NCI-H510A (cell line): ENCODE measurements around the gene FAT3.
A peak's percentile ranks its signal among the peaks of the same experiment; 100 is the strongest.

Experiments used
- DNase-seq: peaks from one replicate; lab custom pipeline; 2025; lab: John Stamatoyannopoulos, UW

Gene FAT3

DNA sequence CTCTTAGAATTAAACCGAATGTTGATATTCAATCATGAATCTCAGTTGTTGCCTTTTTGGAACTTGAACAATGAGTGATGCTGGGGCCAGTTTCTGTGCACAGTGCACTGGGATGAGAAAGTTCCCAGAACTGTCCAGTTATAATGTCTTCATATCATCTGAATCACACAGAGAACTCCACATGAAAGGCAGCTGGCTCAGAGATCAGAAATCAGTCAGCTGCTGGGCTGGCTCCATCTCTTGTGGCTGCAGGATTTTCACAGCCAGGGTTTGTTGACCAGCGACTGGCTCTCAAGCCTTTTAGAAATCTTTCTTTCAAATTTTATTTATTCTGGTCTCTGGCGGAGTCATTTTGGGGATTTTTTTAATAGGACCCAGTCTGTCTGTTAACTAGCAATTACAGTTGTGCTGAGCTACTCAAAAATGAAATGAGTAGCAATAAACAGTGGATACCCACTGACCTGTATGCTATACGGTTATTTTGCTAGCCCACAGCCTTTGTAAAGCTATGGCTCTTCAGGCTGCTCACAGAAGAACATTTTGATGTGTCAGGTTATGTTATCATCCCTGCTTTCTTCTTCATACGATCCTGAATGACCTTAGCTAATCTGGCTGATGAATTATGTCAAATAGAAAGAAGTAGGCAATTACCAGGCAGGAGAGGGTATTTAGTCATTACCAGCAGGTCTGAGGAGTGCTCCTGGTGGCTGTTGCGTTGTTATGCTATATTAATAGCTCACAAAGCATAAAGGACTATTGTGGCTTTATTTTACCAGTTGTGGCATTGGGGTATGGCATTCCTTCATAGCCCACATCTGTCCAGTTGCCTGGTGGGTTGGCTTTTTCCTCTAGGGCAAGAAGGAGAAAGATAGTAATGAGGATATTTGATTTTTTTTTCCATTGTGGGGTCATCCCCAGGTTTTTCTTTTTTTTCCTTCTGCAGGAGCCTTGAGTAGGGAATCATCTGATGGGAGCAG, 3.6 kb downstream of the FAT3 start:
- no peak for DNase-seq

DNA sequence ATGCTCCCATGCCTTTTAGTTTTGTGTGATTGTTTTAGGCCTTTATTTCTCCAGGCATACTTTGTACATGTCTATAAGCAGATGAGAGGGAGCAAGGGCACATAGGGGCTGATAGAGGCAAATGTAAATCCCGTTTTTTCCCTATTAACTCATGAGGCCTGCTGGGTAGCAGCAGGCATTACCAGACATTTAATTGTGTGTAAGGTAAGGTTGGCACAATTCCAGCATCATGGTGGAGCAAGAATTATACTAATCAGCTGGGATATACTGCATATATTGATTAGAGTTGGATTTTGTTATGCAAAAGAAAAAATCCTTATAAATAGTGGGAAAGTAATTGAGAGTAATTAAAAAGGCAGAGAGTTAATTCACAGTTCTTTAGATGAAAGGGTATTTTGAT, 12.2 kb downstream of the FAT3 start:
- DNase-seq, result no peak

DNA sequence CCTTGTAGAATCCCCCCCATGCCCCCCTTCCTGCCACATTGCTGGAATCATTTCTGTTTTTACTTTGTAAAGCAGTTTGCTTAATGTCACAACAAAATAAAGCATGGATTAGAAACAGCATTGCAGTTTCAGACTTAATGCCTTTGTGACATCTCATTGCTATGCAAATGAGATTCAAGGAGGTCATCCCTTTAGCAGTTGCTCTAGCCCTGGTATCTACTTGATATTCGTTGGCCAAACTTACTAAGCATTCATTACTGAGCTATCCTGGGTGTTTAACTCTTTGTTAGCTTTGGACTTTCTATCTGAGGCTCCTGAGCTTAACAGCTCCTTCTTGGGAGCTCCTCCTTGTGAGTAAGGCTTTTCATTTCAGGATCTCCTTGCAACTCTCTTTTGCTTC, 16.3 kb downstream of the FAT3 start:
- DNase-seq, result no peak

DNA sequence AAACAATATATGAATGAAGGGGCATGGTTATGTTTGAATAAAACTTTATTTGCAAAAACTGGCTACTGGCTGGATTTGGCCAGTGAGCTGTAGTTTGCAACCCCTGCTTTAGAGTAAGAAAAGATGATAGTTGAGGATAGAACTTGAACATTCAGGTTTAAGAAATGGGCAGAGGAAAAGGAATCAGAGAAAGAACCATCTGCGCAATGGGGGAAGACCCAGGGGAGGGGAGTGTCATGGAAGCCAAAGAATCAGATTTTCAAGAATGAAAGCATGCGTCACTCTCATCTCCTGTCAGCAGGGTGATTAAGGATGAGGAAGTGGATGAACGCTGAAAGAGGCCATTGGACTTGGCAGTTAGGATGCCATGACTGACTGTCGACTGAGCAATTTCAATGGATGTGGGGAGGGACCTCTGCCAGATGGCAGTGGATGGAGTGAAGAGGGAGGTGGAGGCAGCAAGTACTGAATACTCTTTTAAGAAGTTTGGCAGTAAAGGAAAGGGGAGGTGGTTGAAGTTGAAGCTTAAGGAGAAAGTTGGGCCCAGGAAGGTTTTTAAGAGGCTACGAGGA, 21.2 kb downstream of the FAT3 start:
- no peak for DNase-seq

DNA sequence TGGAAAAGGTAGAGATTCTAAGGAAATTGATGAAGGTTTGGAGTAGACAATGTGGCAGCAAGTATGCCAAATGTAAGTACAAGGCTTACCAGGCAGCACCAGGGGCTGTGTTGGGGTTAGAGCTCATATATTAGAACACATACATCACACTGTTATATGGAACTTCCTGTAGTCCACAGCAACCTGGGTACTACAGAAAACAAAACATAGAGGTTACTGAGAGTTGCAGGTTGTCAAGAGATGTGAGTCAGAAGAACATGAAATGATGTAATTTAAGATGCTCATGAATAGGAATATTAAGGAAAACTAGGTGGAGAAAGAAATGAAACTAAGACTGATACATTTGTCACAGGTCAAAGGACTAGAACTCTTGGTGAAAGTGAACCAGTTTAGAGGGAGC, 22.0 kb downstream of the FAT3 start:
- no peak for DNase-seq

DNA sequence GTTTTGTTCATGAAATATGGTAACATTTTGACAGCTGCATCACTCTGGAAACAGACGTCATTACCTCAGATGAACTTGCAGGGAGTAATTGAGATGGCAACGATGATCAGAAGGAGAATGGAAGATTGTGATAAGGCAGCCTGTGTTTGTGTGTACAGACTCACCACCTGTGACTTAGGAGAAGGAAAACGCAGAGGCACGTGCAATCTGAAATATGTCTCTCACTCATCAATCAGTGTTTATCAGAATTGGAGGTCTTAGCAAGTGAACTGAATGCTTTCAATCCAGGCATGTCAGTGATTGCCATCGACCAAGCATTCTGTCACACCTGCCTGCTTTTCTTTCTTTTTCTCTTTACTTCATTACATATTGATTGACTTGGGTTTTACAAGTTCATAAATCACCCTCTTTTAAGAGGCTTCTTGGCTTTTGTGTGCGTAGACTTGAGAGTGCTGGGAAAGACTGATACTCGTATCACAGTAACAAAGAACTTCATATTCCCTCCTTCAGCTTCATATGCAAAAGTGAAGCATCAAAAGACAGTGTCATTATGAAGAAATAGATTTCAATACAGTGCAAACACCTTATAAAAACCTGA, 24.6 kb downstream of the FAT3 start:
- DNase-seq, result no peak

DNA sequence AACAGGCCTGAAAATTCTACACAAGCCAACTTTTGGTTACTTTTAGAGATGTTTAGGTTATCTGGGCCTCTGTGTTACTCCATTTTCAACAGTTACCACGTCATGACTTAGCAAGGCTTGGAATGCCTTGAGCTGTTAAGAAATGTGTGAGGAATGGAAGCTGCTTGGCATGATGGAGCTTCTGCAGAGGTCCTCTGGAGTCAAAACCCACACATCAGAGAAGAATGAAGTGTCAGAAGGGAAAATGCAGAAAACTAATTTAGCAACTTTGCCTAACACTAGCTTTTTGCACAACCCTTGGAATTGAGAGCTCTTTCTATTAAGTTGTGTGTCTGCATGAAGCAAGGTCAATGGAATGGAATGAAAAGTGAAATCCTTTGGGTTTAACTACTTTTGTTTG, 27.4 kb downstream of the FAT3 start:
- no peak for DNase-seq

DNA sequence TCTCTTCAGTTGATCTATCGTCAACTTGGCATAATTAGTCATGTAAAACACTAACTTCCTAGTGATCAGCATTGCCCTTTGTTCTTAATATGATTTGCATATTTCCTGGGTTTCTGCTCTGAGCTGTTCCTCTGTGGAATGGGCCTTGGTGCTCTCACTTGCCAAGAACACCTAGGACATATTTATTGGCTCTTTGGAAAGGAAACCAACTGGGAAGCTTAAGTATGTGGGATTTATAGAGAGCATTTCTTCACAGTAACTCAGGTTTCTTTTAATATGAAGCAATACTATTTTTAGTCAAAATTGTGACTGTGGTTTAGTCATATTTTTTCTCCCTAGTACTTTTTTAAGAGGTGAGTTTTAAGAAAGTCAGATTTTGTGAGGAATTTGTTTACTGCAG, 28.8 kb downstream of the FAT3 start:
- DNase-seq, result no peak

DNA sequence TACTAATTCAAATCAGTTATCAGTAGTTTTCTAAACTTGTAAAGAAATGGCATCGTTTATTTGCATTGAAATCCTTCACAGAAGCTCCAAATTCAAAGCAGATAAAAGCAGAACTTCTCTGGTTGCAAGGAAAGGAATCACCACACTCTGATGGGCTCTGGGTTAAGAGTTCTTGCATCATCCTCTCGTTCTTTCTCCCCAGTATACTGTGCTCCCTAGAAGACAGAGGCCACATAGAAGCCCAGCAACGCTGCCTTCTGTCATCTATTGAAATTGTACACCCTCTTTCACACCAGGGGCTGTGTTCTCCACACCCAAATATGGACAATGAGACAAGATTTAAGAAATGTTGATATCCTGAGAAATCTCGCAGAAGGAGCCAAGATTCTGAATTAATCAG, 29.3 kb downstream of the FAT3 start:
- no peak for DNase-seq

DNA sequence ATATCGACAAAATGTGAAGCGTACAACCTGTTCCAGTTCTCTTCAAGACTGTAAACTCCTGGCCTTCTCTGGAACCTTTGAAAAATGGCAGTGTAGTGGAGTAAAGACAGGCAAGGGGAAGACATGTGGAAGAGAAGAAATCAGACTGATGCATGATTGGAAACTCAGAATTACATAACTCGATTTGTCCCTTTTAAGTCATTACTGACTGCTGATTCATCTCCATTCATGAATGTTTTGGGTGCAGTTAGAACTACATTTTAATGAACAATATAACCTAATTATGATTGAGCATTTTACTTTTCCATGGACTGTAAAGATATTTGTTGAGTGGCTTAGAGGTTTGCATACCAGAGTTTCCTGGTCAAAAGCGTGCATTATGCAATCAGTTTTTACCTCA, 32.9 kb downstream of the FAT3 start:
- no peak for DNase-seq

DNA sequence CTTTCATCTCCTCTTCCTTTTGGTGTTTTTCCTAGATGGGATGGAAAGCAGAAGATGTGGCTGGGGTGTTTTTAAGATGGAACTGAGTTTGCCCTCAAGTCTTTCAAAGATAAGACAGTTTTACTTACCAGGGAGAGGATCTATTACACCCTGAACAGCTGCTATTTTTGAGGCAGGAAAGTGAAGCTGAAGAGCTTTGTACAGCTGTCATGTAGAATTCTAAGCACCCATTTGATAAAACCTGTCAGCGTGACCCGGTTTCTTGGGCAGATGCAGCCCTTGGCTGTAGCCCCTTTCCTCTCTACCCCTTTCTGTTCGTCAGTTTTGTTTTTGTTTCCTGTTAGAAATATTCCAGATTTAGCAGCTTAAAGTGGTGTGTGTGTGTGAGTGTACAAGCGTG, 35.2 kb downstream of the FAT3 start:
- DNase-seq, result peak; percentile 22

DNA sequence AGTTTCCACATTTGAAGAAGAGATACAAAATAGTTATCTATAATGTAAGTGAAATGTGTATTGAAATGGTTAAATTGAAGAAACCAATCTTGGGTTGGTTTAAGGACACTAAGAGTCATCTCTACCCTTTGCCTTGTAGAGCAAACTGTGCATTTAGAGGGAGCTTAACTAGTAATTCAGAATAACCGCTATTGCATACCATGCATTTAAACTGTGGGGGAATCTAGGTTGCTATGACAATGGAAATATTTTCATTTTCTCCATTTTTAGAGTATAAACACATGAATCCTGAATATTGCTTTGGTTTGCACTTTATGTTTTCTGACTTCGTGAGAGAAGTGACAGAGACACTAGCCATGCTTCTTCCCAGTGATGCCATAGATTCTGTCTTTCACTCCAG, 39.7 kb downstream of the FAT3 start:
- DNase-seq, result no peak

DNA sequence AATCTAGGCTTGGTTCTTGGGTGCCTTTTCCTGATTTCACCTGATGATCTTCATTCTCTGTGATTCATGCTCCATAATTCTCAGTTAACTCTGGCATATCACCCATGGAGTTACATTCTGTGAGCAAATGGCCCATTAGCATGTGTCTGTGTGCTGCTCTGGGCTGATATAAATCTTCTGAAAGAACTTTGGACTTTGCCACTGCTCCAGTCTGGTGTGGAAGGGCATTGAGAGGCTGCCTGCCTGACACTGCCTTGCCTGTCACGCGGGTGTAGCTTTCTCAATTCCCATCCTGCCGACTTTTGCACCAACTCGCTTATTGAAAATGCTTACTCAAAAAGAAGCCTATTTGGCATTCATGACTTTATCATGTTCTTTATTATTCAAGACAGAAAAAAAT, 42.2 kb downstream of the FAT3 start:
- no peak for DNase-seq

DNA sequence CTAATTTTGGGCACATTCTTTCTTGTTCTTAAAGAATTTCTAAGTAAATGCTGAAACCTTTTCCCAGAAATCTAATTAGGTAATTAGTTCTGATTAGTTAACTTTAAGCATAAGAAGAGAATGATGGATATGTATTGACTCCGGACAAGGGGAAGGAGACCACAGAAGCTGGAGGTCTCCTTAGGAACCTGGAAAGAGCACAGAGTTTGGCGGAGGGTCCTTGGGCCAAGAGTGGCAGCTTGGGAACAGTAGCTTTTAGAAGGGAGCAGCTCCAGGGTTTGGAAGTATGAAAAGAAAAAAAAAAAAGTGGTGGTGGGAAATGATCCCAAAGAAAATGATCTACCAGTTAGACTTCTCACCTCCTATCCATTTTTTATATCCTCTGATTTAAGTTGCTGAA, 42.7 kb downstream of the FAT3 start:
- no peak for DNase-seq

DNA sequence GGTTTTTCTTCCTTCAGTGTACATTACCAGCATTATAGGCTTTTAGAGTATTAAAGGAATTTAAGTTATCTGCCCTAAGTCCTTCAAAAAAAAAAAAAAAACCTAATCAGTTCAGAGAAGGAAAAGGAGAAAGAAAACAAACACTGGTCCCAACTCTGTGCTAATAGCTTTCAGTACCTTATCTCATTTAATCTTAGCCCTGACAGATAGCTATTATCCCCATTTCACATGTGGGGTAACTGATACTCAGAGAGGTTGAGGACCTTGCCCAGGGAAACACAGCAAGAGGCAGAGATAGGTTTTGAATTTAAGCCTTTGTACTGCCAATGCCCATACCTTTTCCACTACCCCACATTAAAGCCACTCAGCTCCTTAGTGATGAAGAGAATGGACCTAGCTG, 43.4 kb downstream of the FAT3 start:
- no peak for DNase-seq

DNA sequence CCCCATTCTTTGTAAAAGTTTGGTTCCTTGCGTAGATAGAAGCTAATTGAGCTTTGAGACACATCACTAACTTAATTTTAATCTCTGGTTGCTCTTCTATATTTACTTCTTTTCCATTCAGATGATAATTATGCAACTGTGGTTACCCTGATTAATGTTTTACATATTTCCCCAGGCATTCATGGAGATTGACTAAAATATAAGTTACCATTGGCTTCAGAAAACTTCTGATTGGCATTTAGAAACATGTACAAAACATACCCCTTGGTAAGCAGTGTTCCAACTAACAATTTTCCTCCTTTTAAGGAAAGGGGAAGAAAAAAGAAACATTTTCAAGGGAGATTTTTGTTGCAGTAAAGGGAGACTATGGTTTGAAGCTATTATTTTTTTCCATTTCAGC, 43.9 kb downstream of the FAT3 start:
- no peak for DNase-seq

DNA sequence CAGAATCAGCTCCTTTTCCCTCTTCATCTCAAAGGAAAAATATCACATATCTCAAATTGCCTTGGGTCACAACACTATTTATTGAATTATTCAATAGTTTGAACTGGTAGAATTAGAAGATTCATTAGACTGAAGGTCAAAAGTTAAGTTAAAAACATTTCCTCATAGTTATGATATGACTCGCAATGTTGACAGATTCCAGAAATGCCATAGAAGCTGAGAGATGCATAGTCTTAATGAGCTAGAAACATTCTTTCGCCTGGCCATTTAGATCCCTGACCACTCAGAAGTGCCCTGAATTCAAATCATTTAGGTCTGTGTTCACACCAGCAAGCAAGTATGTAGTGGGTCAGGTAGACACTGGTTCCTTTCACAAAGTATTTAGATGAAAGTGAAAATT, 44.4 kb downstream of the FAT3 start:
- DNase-seq, result no peak

DNA sequence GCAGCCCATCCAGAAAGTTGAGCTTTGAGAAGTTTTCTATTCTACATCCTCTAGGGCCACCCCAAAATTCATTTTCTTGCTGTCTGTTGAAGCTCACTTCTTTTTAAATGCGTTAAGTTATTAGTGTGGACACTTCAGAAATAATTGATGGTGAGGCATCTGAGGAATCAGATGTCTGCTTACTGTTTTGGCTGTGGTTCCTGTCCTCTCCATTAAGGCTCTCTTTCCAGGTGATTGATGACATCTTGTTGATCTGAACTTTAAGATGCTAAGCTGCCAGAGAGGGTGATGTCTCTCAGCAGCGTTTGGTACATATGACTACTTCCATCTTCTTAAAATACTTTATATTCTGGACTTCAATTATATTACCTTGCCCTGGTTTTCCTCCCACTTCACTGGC, 45.2 kb downstream of the FAT3 start:
- DNase-seq, result no peak

DNA sequence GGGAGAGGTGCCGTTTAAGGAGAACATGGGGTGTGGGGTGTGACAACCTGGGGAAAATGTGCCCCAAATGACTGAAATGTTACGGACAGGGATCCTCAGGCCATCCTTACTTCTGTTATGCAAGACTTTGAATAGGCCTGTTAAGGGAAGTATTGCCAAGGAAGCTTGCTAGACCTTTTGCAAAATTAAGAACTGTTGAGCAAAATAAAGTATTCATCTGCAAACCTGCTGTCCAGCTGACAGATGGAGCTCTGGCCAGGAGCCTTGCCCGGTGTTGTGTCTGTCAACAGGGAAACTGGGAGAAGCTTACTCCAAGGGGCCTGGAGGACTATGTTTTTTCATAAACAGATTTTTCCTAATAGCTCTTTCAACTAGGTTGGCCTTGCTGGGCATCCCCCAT, 48.0 kb downstream of the FAT3 start:
- no peak for DNase-seq
